ENCODE data around the gene FAM170B.

The FAM170B gene

DNA sequence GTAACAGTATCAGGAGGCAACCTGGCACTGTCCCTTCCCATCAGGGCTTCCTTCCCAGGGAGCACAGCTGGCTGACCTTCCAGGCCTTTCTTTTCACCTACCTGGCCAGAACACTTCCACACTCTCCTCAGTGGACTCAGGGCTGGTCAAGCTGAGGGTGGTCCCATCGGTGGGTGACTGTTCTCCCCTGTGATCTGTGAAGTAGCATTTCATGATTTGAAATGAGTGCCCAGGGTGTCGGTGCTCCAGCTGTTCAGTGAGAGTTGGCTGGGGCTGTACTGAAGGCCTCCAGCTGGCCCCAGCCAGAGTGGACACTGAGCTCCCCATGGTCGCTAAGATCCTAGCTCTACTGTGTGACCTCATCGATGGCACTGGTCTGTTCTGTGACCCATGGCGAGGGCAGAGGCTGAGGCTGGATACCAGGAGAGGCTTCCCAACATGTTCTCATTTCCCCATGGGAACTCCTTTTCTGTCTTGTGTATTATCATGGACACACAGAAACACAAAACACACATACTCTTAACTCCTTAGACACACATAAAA lies at the start of gene FAM170B:
TSS of gene FAM170B (minus strand) at position 316 of the 543 bp plus-strand sequence. CDS start at position 213, 103 bp downstream.
- H3K36me3 ChIP-seq (ENCODE audit: control insufficient read depth in 5 of 5, insufficient read depth in 5 of 5, low read length in 5 of 5) = no peaks in the 10 kb centered on the region
- H3K4me1 ChIP-seq (ENCODE audit: control insufficient read depth in 5 of 5, insufficient read depth in 5 of 5, low read length in 5 of 5) = peaks cover 0 to 18% (median 11%) of the 10 kb centered on the region in 5 donors
- H3K27me3 ChIP-seq (ENCODE audit: control insufficient read depth in 5 of 5, insufficient read depth in 4 of 5, low read length in 5 of 5) = peaks cover 0 to 4% (median 0%) of the 10 kb centered on the region in 5 donors
- peak within 1 kb of the TSS in 1 of 5 donors; percentile 4 for H3K9ac ChIP-seq (ENCODE audit: low read length in 5 of 5)
- H3K4me3 ChIP-seq (ENCODE audit: low read depth in 1 of 5, low read length in 5 of 5) = no peak within 1 kb of the TSS
- H3K9me3 ChIP-seq (ENCODE audit: control insufficient read depth in 5 of 5, low read length in 5 of 5) = no peaks in the 10 kb centered on the region
- no peak within 1 kb of the TSS for H3K27ac ChIP-seq (ENCODE audit: low read depth, low read length)

DNA sequence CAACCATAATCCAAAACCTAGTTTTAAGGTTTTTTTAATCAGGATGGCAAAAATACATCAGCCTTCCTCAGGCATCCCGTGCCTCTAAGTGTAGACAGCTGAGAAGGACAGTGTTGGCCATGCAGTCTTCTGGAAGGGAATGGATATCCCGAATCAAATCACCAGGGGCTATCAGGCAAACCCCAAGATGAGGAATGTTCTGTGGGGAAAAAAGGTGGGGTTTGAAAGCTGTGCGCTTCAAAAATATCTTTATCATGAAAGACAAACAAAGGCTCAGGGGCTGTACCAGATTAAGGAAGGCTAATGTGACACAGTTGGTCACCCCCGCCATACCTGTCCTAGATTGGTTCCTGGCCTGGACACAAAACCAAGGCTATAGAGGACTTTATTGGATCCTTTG lies 49.0 kb upstream of the FAM170B start:
- Histone ChIP-seq H3K27me3 (ENCODE audit: control insufficient read depth in 5 of 5, insufficient read depth in 4 of 5, low read length in 5 of 5) (no peaks in the 10 kb centered on the region), H3K27ac (ENCODE audit: low read depth, low read length) (no peak overlapping the region), H3K4me1 (ENCODE audit: control insufficient read depth in 5 of 5, insufficient read depth in 5 of 5, low read length in 5 of 5) (peaks cover 0 to 48% (median 21%) of the 10 kb centered on the region in 5 donors), H3K36me3 (ENCODE audit: control insufficient read depth in 5 of 5, insufficient read depth in 5 of 5, low read length in 5 of 5) (no peaks in the 10 kb centered on the region), H3K4me3 (ENCODE audit: low read depth in 1 of 5, low read length in 5 of 5) (no peak overlapping the region), H3K9me3 (ENCODE audit: control insufficient read depth in 5 of 5, low read length in 5 of 5) (no peaks in the 10 kb centered on the region), H3K9ac (ENCODE audit: low read length in 5 of 5) (no peak overlapping the region)

DNA sequence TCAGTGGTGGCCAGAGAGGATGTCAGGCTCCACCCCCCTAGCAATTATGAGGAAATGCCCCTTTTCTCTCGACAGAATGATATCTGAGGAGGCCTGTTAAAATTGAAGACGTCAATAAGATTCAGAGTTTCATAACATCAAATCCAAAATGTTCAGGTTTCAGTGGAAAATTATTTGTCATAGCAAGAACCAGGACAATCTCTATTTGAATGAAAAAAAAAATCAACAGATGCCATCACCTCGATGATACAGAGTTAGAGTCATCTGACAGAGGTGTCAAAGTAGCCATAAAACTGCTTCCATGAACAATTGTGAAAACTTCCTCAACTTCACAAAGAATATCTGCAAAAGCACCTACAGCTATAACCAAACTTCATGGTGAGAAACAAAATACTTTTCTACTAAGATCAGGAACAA lies 46.6 kb upstream of the FAM170B start:
- no peaks in the 10 kb centered on the region for H3K9me3 ChIP-seq (ENCODE audit: control insufficient read depth in 5 of 5, low read length in 5 of 5)
- no peak overlapping the region for H3K4me3 ChIP-seq (ENCODE audit: low read depth in 1 of 5, low read length in 5 of 5)
- no peaks in the 10 kb centered on the region for H3K36me3 ChIP-seq (ENCODE audit: control insufficient read depth in 5 of 5, insufficient read depth in 5 of 5, low read length in 5 of 5)
- peaks cover 2 to 57% (median 23%) of the 10 kb centered on the region in 5 donors for H3K4me1 ChIP-seq (ENCODE audit: control insufficient read depth in 5 of 5, insufficient read depth in 5 of 5, low read length in 5 of 5)
- H3K9ac ChIP-seq (ENCODE audit: low read length in 5 of 5) = no peak overlapping the region
- no peak overlapping the region for H3K27ac ChIP-seq (ENCODE audit: low read depth, low read length)
- H3K27me3 ChIP-seq (ENCODE audit: control insufficient read depth in 5 of 5, insufficient read depth in 4 of 5, low read length in 5 of 5) = no peaks in the 10 kb centered on the region

DNA sequence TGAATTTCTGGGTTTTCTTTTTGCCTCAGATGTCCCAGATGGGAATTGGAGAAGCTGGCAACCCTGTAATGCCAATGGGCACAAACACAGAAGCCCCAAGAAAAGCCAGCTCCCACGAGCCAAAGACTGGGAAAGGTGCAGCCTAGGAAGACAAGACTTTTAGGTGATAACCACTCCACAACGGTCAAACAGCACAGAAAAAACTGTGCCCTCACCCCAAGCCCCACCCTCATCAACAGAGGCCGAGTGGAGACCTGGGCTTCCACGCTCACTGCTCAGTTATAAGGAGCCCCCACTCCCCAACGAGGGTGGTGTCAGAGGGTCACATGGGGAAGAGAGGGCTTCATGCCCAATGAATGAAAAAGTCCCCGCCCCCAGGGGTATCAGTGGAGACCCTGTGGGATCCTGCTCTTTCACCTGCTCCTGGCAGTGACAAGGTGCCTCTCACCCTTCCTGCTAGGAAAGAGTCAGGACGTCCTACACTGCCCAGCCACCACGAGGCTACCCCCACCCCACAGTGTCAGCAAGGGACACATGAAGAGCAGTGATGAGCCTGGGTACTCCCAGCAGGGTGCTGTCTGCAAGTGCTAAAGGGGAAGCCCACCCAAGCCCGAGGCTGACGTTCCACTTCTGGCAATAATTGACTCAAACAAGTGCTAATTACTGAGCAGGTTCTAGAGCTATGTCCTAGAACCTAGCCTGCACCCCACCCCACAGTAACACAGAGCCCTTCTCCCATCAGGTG lies 46.0 kb upstream of the FAM170B start:
- H3K4me1 ChIP-seq (ENCODE audit: control insufficient read depth in 5 of 5, insufficient read depth in 5 of 5, low read length in 5 of 5) = peaks cover 2 to 57% (median 20%) of the 10 kb centered on the region in 5 donors
- H3K27me3 ChIP-seq (ENCODE audit: control insufficient read depth in 5 of 5, insufficient read depth in 4 of 5, low read length in 5 of 5) = no peaks in the 10 kb centered on the region
- H3K27ac ChIP-seq (ENCODE audit: low read depth, low read length) = no peak overlapping the region
- H3K9me3 ChIP-seq (ENCODE audit: control insufficient read depth in 5 of 5, low read length in 5 of 5) = no peaks in the 10 kb centered on the region
- H3K4me3 ChIP-seq (ENCODE audit: low read depth in 1 of 5, low read length in 5 of 5) = no peak overlapping the region
- H3K36me3 ChIP-seq (ENCODE audit: control insufficient read depth in 5 of 5, insufficient read depth in 5 of 5, low read length in 5 of 5) = no peaks in the 10 kb centered on the region
- no peak overlapping the region for H3K9ac ChIP-seq (ENCODE audit: low read length in 5 of 5)

DNA sequence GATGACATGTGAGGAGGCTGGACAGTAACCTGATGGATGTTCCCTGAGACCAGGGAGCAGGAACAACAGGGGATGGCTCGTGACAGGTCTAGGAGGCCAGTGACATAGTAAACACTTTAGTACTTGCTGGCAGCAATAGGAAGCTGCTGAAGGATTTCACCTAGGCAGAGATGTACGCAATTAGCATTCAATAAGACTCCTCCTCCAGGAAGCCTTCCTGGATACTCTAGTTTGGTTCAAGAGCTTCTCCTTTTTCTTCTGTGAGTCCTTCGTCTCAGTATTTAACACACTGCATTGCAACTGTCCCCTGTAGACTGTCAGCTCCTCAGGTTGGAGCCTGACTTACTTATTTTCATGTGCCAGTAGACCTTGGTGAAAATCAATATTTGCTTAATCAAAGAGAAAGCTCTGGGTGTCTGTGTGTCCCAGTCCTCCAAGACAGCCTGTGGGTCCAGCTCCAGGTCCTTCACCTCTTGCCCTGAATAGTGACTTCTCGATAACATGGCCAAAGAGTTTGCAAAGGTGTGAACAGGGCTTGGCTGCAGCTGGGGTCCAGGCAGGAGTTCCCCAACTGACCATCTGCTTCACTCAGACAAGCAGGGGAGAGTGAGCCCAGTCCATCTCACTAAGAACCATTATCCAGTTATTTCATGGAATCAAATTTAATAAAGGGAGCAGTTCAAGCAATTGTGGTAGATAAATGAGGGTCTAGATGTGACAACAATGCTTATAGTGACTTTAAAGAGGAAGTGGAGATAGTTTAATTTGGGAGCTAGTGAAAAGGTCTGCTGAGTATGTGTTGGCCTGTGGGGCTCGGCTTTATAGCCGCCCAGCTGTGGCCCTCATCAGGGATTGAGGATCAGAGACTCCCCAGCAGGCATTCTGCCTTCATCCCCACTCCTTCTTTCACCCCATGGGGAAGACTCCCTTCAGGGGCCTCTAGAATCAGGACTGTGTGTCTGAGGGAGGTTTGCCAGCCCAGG lies 45.0 kb upstream of the FAM170B start:
- Histone ChIP-seq H3K27ac (ENCODE audit: low read depth, low read length) (peak overlapping the region; percentile 79), H3K9ac (ENCODE audit: low read length in 5 of 5) (no peak overlapping the region), H3K4me1 (ENCODE audit: control insufficient read depth in 5 of 5, insufficient read depth in 5 of 5, low read length in 5 of 5) (peaks cover 2 to 53% (median 15%) of the 10 kb centered on the region in 5 donors), H3K4me3 (ENCODE audit: low read depth in 1 of 5, low read length in 5 of 5) (no peak overlapping the region), H3K27me3 (ENCODE audit: control insufficient read depth in 5 of 5, insufficient read depth in 4 of 5, low read length in 5 of 5) (no peaks in the 10 kb centered on the region), H3K36me3 (ENCODE audit: control insufficient read depth in 5 of 5, insufficient read depth in 5 of 5, low read length in 5 of 5) (no peaks in the 10 kb centered on the region), H3K9me3 (ENCODE audit: control insufficient read depth in 5 of 5, low read length in 5 of 5) (no peaks in the 10 kb centered on the region)

DNA sequence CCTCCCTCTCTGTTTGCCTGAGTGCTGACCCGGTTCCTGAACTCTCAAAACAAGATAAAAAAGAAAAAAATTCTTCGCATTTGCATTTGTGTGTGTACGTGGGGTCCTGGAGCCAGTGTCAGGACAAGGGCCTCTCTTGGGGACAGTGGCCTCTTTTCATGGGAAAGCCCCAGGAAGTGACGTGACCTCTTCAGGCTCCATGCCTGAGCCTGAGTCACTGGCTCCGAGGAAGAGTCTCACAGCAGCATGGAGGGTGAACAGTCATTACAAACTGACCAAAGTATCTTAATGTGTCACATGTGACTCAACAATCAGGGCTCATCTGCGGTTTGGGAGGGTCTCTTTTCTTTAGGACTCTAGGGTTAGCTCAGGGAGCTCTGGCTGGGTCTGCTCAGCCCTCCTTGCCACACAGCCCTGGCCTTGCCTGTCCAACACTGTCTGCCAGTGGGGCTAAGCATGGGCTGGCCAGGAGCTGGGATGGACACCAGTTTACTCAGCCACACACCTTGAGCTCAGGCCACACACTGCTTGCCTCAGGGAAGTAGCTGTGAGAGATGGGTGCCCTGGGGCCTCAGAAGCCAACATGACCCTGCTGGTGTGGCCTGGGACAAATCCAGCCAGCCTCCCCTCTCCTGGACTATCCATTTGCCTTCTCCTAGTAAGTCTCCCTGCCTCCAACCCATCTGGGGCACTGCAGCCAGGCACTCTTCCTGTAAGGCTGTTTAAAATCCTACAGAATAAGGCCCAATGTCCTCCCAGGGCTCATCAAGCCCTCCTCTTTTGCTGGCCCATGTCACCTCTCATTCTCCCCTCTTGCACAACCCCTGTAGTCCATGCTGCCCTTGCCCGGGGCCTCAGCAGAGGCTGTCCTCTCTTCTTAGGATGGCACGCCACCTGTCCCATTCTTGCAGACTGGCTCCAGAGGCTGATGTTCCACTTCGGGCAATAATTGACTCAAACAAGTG lies 43.9 kb upstream of the FAM170B start:
- H3K9me3 ChIP-seq (ENCODE audit: control insufficient read depth in 5 of 5, low read length in 5 of 5) = no peaks in the 10 kb centered on the region
- H3K4me1 ChIP-seq (ENCODE audit: control insufficient read depth in 5 of 5, insufficient read depth in 5 of 5, low read length in 5 of 5) = peaks cover 2 to 54% (median 15%) of the 10 kb centered on the region in 5 donors
- H3K9ac ChIP-seq (ENCODE audit: low read length in 5 of 5) = peak overlapping the region in 2 of 5 donors; percentile 40 to 48
- H3K27me3 ChIP-seq (ENCODE audit: control insufficient read depth in 5 of 5, insufficient read depth in 4 of 5, low read length in 5 of 5) = no peaks in the 10 kb centered on the region
- H3K36me3 ChIP-seq (ENCODE audit: control insufficient read depth in 5 of 5, insufficient read depth in 5 of 5, low read length in 5 of 5) = no peaks in the 10 kb centered on the region
- peak overlapping the region in 1 of 5 donors; percentile 16 for H3K4me3 ChIP-seq (ENCODE audit: low read depth in 1 of 5, low read length in 5 of 5)
- peak overlapping the region; percentile 79 for H3K27ac ChIP-seq (ENCODE audit: low read depth, low read length)

DNA sequence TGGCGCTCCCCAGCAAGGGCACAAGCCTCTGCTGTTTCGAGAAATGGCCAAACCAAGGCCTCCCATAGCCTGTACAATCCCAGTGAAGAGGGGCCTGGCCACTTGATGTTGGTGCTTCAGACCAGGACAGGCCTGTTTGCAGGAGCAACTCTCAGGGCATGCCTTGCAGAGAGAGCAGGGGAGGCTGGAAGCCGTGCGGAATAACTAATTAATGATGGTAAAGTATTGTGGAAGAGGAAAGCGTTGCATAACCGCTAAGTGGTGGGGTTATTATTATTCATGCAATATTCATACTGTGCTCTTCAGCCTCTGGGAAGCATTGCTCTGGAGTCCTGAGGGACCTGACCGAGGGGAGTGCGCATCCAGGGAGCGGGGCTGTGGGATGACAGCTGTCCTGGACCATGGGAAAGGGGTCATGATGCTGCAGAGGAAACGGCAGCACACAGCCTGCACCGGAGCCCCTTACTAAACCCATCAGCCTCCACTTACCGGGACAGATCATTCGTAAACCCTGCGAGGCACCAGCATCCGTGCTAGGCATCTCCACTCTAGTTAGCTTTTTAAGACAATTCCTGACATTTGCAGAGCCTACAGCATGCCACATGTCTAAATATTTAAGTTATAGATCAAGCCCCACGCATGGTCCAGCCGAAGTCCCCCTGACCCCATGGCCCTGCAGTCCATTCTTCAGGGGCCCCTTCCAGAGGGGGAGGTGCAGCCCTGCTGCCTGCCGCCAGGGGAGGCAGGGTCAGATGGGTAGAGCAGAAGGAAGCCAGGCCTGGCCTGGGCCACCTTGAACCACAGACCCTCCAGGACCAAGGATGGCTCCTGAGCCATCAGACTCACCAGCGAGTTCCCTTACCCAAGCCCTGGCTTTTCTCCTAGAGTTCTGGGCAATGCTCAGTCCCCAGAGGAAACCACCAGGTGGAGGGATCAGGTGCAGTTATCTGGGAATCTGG lies 42.8 kb upstream of the FAM170B start:
- Histone ChIP-seq H3K27me3 (ENCODE audit: control insufficient read depth in 5 of 5, insufficient read depth in 4 of 5, low read length in 5 of 5) (no peaks in the 10 kb centered on the region), H3K27ac (ENCODE audit: low read depth, low read length) (peak overlapping the region; percentile 55), H3K4me1 (ENCODE audit: control insufficient read depth in 5 of 5, insufficient read depth in 5 of 5, low read length in 5 of 5) (peaks cover 2 to 54% (median 21%) of the 10 kb centered on the region in 5 donors), H3K4me3 (ENCODE audit: low read depth in 1 of 5, low read length in 5 of 5) (peak overlapping the region in 1 of 5 donors; percentile 16), H3K9ac (ENCODE audit: low read length in 5 of 5) (no peak overlapping the region), H3K36me3 (ENCODE audit: control insufficient read depth in 5 of 5, insufficient read depth in 5 of 5, low read length in 5 of 5) (no peaks in the 10 kb centered on the region), H3K9me3 (ENCODE audit: control insufficient read depth in 5 of 5, low read length in 5 of 5) (no peaks in the 10 kb centered on the region)

DNA sequence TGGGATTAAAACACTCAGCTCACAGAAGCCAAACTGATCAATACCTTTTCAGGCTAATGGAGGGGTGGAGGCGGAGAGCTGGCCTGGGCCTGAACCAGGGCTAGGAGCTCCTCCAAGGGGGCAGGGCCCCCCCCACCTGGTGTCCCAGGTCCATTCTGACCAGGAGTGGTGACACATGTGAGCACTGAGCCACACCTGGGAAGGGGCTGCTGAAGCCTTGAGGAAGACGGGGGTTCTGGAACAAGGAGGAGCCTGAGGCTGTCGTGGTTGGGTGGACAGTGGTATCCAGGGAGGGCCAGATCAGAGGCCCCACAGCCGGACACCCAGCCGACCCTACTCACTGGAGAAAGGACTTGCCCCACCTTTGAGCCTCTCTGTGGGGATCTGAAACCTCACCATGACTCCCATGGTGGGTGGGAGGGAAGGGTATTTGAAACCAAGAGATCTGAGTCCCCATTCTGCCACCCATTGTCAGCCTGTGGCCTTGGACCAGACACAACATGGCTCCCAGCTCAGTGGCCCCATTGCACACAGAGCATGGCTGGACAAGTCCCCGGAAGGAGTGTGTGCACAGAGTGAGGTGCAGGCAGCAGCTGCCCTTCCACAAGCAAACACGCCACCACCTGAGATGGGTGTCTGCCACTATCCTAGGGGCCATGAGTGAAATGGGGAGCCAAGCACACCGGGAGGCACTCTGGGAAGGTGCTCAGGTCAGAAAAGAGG lies 41.9 kb upstream of the FAM170B start:
- H3K36me3 ChIP-seq (ENCODE audit: control insufficient read depth in 5 of 5, insufficient read depth in 5 of 5, low read length in 5 of 5) = no peaks in the 10 kb centered on the region
- no peak overlapping the region for H3K4me3 ChIP-seq (ENCODE audit: low read depth in 1 of 5, low read length in 5 of 5)
- no peaks in the 10 kb centered on the region for H3K9me3 ChIP-seq (ENCODE audit: control insufficient read depth in 5 of 5, low read length in 5 of 5)
- no peaks in the 10 kb centered on the region for H3K27me3 ChIP-seq (ENCODE audit: control insufficient read depth in 5 of 5, insufficient read depth in 4 of 5, low read length in 5 of 5)
- H3K9ac ChIP-seq (ENCODE audit: low read length in 5 of 5) = no peak overlapping the region
- H3K4me1 ChIP-seq (ENCODE audit: control insufficient read depth in 5 of 5, insufficient read depth in 5 of 5, low read length in 5 of 5) = peaks cover 2 to 56% (median 21%) of the 10 kb centered on the region in 5 donors
- H3K27ac ChIP-seq (ENCODE audit: low read depth, low read length) = no peak overlapping the region

Data from subcutaneous abdominal adipose tissue (tissue), 5 donors.